Upper lobe of left lung (tissue), 4 donors: ENCODE measurements around the gene CUX1.

Source experiments
- POLR2A ChIP-seq, 4 donors: fragments of 450-650 bp; IDR thresholded peaks; one replicate each; pipeline ENCODE4 v1.5.1; 2016 to 2017; ENCODE audit warnings: antibody characterized with exemption in 4 of 4, mild to moderate bottlenecking in 2 of 4
- POLR2AphosphoS5 ChIP-seq, 2 donors: sonication (generic); formaldehyde crosslinking; IDR thresholded peaks; one replicate each; pipeline ENCODE4 v1.5.1; 2017; ENCODE audit warnings: antibody characterized with exemption in 2 of 2
- TF ChIP-seq, protein P1 (sequence below), 6 experiments: fragments of 450-650 bp in 4 of 6; fragments of 200-600 bp in 2 of 6; sonication (generic) in 2 of 6; IDR thresholded peaks; one replicate each; pipeline ENCODE4 v1.5.1; 2016 to 2019; ENCODE audit warnings: antibody characterized with exemption in 6 of 6

DNA sequence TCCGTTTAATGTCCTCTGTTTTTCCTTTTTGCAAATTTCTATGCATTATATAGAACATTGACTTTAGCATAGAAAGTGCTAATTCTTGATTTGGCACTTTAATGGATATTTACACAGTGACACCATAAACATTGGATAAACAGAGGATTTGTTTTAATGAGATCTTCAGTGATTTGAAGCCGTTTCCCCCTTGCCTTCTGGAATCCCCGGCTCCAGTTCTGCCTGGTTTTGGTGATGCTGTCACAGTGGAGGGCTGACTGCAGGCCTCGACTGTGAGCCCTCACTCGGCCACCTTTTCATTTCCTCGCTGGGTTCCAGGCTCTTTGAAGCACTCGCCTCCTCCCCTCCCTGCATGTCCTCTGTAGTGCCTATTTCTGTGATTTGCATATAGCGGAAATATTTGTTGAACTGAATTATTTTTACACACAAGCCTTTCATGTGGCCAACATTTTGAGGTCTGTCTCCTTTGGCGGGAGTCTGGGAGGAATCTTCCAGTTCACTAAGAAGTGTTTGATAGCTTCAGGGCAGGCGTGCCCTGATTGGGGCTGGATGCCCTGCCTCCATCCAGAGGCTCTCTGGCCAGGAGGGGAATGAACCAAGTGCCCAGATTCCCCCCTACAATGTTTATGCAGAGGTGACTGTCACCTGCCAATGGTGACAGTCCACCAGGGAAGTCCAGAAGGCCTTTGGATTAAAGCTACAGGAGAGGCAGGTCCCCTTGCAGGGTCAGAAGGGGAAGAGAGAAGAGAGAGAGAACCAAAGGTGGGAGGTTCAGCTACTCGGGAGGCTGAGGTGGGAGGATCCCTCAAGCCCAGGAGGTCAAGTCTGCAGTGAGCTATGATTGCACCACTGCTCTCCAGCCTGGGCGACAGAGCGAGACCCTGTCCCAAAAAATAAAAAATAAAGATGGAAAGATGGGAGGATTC is 67.5 kb downstream of the CUX1 start:
- TF ChIP-seq, protein P1, sequence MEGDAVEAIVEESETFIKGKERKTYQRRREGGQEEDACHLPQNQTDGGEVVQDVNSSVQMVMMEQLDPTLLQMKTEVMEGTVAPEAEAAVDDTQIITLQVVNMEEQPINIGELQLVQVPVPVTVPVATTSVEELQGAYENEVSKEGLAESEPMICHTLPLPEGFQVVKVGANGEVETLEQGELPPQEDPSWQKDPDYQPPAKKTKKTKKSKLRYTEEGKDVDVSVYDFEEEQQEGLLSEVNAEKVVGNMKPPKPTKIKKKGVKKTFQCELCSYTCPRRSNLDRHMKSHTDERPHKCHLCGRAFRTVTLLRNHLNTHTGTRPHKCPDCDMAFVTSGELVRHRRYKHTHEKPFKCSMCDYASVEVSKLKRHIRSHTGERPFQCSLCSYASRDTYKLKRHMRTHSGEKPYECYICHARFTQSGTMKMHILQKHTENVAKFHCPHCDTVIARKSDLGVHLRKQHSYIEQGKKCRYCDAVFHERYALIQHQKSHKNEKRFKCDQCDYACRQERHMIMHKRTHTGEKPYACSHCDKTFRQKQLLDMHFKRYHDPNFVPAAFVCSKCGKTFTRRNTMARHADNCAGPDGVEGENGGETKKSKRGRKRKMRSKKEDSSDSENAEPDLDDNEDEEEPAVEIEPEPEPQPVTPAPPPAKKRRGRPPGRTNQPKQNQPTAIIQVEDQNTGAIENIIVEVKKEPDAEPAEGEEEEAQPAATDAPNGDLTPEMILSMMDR (IDR thresholded peaks at IDR 0.05): no peak
- no peak for TF ChIP-seq POLR2A (IDR thresholded peaks at IDR 0.05)
- no peak for TF ChIP-seq POLR2AphosphoS5 (IDR thresholded peaks at IDR 0.05)
